DOHH2 (cell line): ENCODE measurements around the gene PIP4K2C.

Experiments used
- CTCF ChIP-seq: fragments of 200-600 bp; sonication (generic); IDR thresholded peaks from one replicate; pipeline ENCODE4 v1.5.1; 2014; ENCODE audit warnings: antibody characterized with exemption, mild to moderate bottlenecking, low read depth, low read length; ENCODE audit not compliant: poor library complexity, severe bottlenecking
- EZH2phosphoT487 ChIP-seq: fragments of 200-600 bp; sonication (generic); IDR thresholded peaks from 2 replicates; pipeline ENCODE4 v1.6.1; 2017; ENCODE audit warnings: borderline replicate concordance, mild to moderate bottlenecking, antibody characterized with exemption, low read length, moderate library complexity, mixed read lengths

GRCh38 chr12:57624441-57625220, 33.6 kb downstream of the PIP4K2C start:
- TF ChIP-seq CTCF (no peak), EZH2phosphoT487 (no peak)
